Endodermal cell (in vitro differentiated cells): ENCODE measurements around the gene DLG3. TPM values are rescaled to one million over a fixed set of nuclear protein-coding genes. Genes with fewer than 3 reads are reported as not detected.

Experiments
- DNase-seq: peaks from one replicate; pipeline ENCODE4 v3.0.0-alpha.2; 2017
- H3K27ac ChIP-seq: 2 replicates; pipeline ENCODE4 v1.5.1; 2013; ENCODE audit warnings: mild to moderate bottlenecking, low read depth, low read length, moderate library complexity
- H3K27me3 ChIP-seq: 2 replicates; pipeline ENCODE4 v1.6.1; 2013; ENCODE audit warnings: mild to moderate bottlenecking, low read length, moderate library complexity; ENCODE audit not compliant: insufficient read depth, control insufficient read depth, poor library complexity, severe bottlenecking
- H3K36me3 ChIP-seq: 2 replicates; pipeline ENCODE4 v1.7.0; 2013; ENCODE audit warnings: mild to moderate bottlenecking, low read length, moderate library complexity; ENCODE audit not compliant: control insufficient read depth, insufficient read depth
- H3K4me1 ChIP-seq: one replicate; pipeline ENCODE4 v1.7.0; 2013; ENCODE audit warnings: low read length; ENCODE audit not compliant: control insufficient read depth, insufficient read depth
- H3K4me3 ChIP-seq: 2 replicates; pipeline ENCODE4 v1.5.1; 2013; ENCODE audit warnings: mild to moderate bottlenecking, low read length, moderate library complexity
- H3K9ac ChIP-seq: 2 replicates; pipeline ENCODE4 v1.6.1; 2013; ENCODE audit warnings: mild to moderate bottlenecking, low read length, moderate library complexity; ENCODE audit not compliant: poor library complexity, severe bottlenecking; ENCODE audit errors: extremely low read depth
- H3K9me3 ChIP-seq: 2 replicates; pipeline ENCODE4 v1.6.1; 2013; ENCODE audit warnings: mild to moderate bottlenecking, low read length, moderate library complexity; ENCODE audit not compliant: control insufficient read depth
- H3K27ac Mint-ChIP-seq: 2 replicates; pipeline ENCODE4 v1.8.0; 2020; ENCODE audit warnings: mixed read lengths
- H3K27me3 Mint-ChIP-seq: 2 replicates; pipeline ENCODE4 v1.8.0; 2021; ENCODE audit warnings: mild to moderate bottlenecking, mixed read lengths; ENCODE audit not compliant: insufficient read depth
- H3K36me3 Mint-ChIP-seq: 2 replicates; pipeline ENCODE4 v1.8.0; 2020; ENCODE audit warnings: low read depth, mixed read lengths
- H3K4me1 Mint-ChIP-seq: 2 replicates; pipeline ENCODE4 v1.8.0; 2020; ENCODE audit warnings: mixed read lengths
- H3K4me3 Mint-ChIP-seq: 2 replicates; pipeline ENCODE4 v1.8.0; 2020; ENCODE audit warnings: mild to moderate bottlenecking, moderate library complexity, mixed read lengths
- H3K9me3 Mint-ChIP-seq: 2 replicates; pipeline ENCODE4 v1.8.0; 2020; ENCODE audit warnings: mild to moderate bottlenecking, mixed read lengths
- CTCF ChIP-seq: fragments of 200-600 bp; sonication (generic); conservative IDR thresholded peaks from 2 replicates; pipeline ENCODE4 v1.5.0; 2021; ENCODE audit warnings: antibody characterized with exemption, mild to moderate bottlenecking
- WGBS, 2 experiments: methylation state at CpG; one replicate each; pipeline versions ENCODE4 v1.1.5 to v1.1.7; 2013; ENCODE audit warnings: missing lambda C conversion rate in 2 of 2, mixed read lengths in 1 of 2; ENCODE audit not compliant: insufficient coverage in 1 of 2, insufficient read length in 1 of 2; 5-methylcytosine and 5-hydroxymethylcytosine counted together
- total RNA-seq, 2 donors: library from RNA; stranded (reverse); fragmentation: NEBNext Ultra II Directional in 1 of 2; extraction: Animal tissue kit (Norgen Biotek cat#: 25700) in 1 of 2; gene quantifications; 2 replicates in 1 of 2; 3 replicates in 1 of 2; pipeline ENCODE4 v1.2.1, GENCODE V29; 2021

DLG3 gene
- total RNA-seq, 2 donors from 2014 or later: 53.9 to 59.4 TPM

GRCh38 chrX:70439016-70439415 lies 5.6 kb upstream of the DLG3 start:
- no peak overlapping the region for H3K4me3 ChIP-seq
- H3K4me3 Mint-ChIP-seq: no peak overlapping the region
- no peak for DNase-seq
- no peak overlapping the region for H3K27ac Mint-ChIP-seq
- H3K9ac ChIP-seq: no peak overlapping the region
- H3K27me3 Mint-ChIP-seq: peaks cover 43% of the 10 kb centered on the region
- H3K27me3 ChIP-seq: peaks cover 16% of the 10 kb centered on the region
- no peaks in the 10 kb centered on the region for H3K36me3 ChIP-seq
- H3K9me3 Mint-ChIP-seq: peaks cover 72% of the 10 kb centered on the region
- TF ChIP-seq CTCF: no peak
- no peaks in the 10 kb centered on the region for H3K9me3 ChIP-seq
- H3K4me1 Mint-ChIP-seq: peaks cover 1% of the 10 kb centered on the region
- 82% methylated on average over 1 of the region's 1 CpG; no CpG with 5 or more reads in 1 of the 2 experiments for WGBS, 2 experiments
- H3K36me3 Mint-ChIP-seq: no peaks in the 10 kb centered on the region
- no peaks in the 10 kb centered on the region for H3K4me1 ChIP-seq
- H3K27ac ChIP-seq: no peak overlapping the region

- WGBS, 2 experiments: 80% methylated on average over 5 of the region's 6 CpGs; no CpG with 5 or more reads in 1 of the 2 experiments
- Histone ChIP-seq H3K27ac (no peak overlapping the region), H3K9me3 (no peaks in the 10 kb centered on the region), H3K4me3 (no peak overlapping the region), H3K9ac (no peak overlapping the region), H3K4me1 (no peaks in the 10 kb centered on the region), H3K27me3 (peaks cover 41% of the 10 kb centered on the region), H3K36me3 (no peaks in the 10 kb centered on the region)
- no peak for DNase-seq
- Mint-ChIP-seq H3K27me3 (peaks cover 63% of the 10 kb centered on the region), H3K4me1 (no peaks in the 10 kb centered on the region), H3K4me3 (no peak overlapping the region), H3K27ac (no peak overlapping the region), H3K9me3 (peaks cover 63% of the 10 kb centered on the region), H3K36me3 (peaks cover 2% of the 10 kb centered on the region)
- no peak for TF ChIP-seq CTCF
Measured at GRCh38 chrX:70442224-70442623, 2.4 kb upstream of the DLG3 start.

- DNase-seq: no peak
- Mint-ChIP-seq H3K36me3 (peaks cover 2% of the 10 kb centered on the region), H3K27me3 (peaks cover 55% of the 10 kb centered on the region), H3K27ac (no peak overlapping the region), H3K4me1 (no peaks in the 10 kb centered on the region), H3K9me3 (peaks cover 45% of the 10 kb centered on the region), H3K4me3 (no peak overlapping the region)
- H3K4me3 ChIP-seq: no peak overlapping the region
- H3K9ac ChIP-seq: no peak overlapping the region
- H3K4me1 ChIP-seq: no peaks in the 10 kb centered on the region
- no peak overlapping the region for H3K27ac ChIP-seq
- TF ChIP-seq CTCF: no peak
- no peaks in the 10 kb centered on the region for H3K36me3 ChIP-seq
- peaks cover 41% of the 10 kb centered on the region for H3K27me3 ChIP-seq
- no peaks in the 10 kb centered on the region for H3K9me3 ChIP-seq
- WGBS, 2 experiments: 27 to 30% methylated on average over 3 to 45 of the region's 61 CpGs
Measured at GRCh38 chrX:70444946-70445656, 466 bp downstream of the DLG3 start.
